Measurements from ENCODE around the gene ZSWIM1. TPM values are rescaled to one million over a fixed set of nuclear protein-coding genes. Genes with fewer than 3 reads are reported as not detected.
A peak's percentile ranks its signal among the peaks of the same experiment; 100 is the strongest.

The ZSWIM1 gene
- total and polyA plus RNA-seq, 7 donors, result 3.6 to 9.4 (median 6.5) TPM

GRCh38 chr20:45851501-45851900, 29.5 kb upstream of the ZSWIM1 start:
- TF ChIP-seq POLR2A (IDR thresholded peaks at IDR 0.05), result no peak
- TF ChIP-seq EP300 (IDR thresholded peaks at IDR 0.05), result no peak
- TF ChIP-seq, protein P1, sequence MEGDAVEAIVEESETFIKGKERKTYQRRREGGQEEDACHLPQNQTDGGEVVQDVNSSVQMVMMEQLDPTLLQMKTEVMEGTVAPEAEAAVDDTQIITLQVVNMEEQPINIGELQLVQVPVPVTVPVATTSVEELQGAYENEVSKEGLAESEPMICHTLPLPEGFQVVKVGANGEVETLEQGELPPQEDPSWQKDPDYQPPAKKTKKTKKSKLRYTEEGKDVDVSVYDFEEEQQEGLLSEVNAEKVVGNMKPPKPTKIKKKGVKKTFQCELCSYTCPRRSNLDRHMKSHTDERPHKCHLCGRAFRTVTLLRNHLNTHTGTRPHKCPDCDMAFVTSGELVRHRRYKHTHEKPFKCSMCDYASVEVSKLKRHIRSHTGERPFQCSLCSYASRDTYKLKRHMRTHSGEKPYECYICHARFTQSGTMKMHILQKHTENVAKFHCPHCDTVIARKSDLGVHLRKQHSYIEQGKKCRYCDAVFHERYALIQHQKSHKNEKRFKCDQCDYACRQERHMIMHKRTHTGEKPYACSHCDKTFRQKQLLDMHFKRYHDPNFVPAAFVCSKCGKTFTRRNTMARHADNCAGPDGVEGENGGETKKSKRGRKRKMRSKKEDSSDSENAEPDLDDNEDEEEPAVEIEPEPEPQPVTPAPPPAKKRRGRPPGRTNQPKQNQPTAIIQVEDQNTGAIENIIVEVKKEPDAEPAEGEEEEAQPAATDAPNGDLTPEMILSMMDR (IDR thresholded peaks at IDR 0.05), result no peak
- no peak for TF ChIP-seq POLR2AphosphoS5 (IDR thresholded peaks at IDR 0.05)
- no peak overlapping the region for H3K27ac ChIP-seq
- intact Hi-C loops (cut with DNase I), result no loop called here
- no peaks in the 10 kb centered on the region for H3K9me3 ChIP-seq
- H3K4me1 ChIP-seq, result peaks cover 0 to 25% (median 19%) of the 10 kb centered on the region in 4 donors
- H3K27me3 ChIP-seq, result no peaks in the 10 kb centered on the region
- peaks cover 3 to 50% (median 9%) of the 10 kb centered on the region in 4 donors for H3K36me3 ChIP-seq
- H3K4me3 ChIP-seq, result no peak overlapping the region
- DNase-seq, result no peak

GRCh38 chr20:45852326-45852725, 28.7 kb upstream of the ZSWIM1 start:
- Histone ChIP-seq H3K9me3 (no peaks in the 10 kb centered on the region), H3K4me1 (peaks cover 0 to 28% (median 21%) of the 10 kb centered on the region in 4 donors), H3K4me3 (no peak overlapping the region), H3K27ac (no peak overlapping the region), H3K36me3 (peaks cover 3 to 41% (median 9%) of the 10 kb centered on the region in 4 donors), H3K27me3 (no peaks in the 10 kb centered on the region)
- no peak for DNase-seq
- intact Hi-C loops (cut with DNase I), result no loop called here
- WGBS, 2 donors, result 96 to 97% methylated on average over 6 of the region's 6 CpGs
- TF ChIP-seq POLR2AphosphoS5 (IDR thresholded peaks at IDR 0.05), result no peak
- no peak for TF ChIP-seq EP300 (IDR thresholded peaks at IDR 0.05)
- no peak for TF ChIP-seq POLR2A (IDR thresholded peaks at IDR 0.05)
- TF ChIP-seq, protein P1 (IDR thresholded peaks at IDR 0.05), result no peak

DNA sequence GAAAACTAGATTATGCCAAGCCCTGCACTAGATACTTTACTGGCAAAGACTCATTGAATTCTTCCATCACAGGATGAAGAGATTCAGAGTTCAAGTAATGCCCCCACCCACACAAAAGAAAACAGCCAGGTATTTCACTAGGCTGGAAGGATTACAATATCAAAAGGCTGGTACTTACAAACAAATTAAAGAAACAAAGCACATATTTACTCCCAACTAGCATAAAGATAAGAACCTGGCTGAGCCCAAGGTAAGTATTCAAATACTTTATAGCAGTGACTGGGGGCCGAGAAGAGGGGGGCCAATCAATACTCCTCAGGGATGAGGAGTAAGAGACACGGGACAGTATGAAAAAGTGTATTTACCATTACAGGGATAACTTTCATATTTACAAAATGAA, 27.5 kb upstream of the ZSWIM1 start:
- no peak for DNase-seq
- Histone ChIP-seq H3K27ac (no peak overlapping the region), H3K4me1 (peaks cover 0 to 38% (median 30%) of the 10 kb centered on the region in 4 donors), H3K27me3 (no peaks in the 10 kb centered on the region), H3K36me3 (peaks cover 0 to 30% (median 3%) of the 10 kb centered on the region in 4 donors), H3K4me3 (no peak overlapping the region), H3K9me3 (no peaks in the 10 kb centered on the region)
- intact Hi-C loops (cut with DNase I), result no loop called here
- TF ChIP-seq EP300 (IDR thresholded peaks at IDR 0.05), result no peak
- TF ChIP-seq, protein P1 (IDR thresholded peaks at IDR 0.05), result no peak
- no peak for TF ChIP-seq POLR2AphosphoS5 (IDR thresholded peaks at IDR 0.05)
- TF ChIP-seq POLR2A (IDR thresholded peaks at IDR 0.05), result no peak
- 71 to 86% methylated on average over 2 of the region's 2 CpGs for WGBS, 2 donors

GRCh38 chr20:45857114-45857881, 23.7 kb upstream of the ZSWIM1 start, which contains the start of the genes ACOT8 and ZSWIM3:
ACOT8 (minus strand) TSS chr20:45857392; CDS start chr20:45857315, 77 bp downstream.
ZSWIM3 (plus strand) TSS chr20:45857614; CDS start chr20:45857826, 212 bp downstream.
- DNase-seq, result peak; percentile 99
- Histone ChIP-seq H3K4me1 (peaks cover 0 to 46% (median 34%) of the 10 kb centered on the region in 4 donors), H3K27ac (peak within 1 kb of the TSS; percentile 83 to 85 (median 84)), H3K4me3 (peak within 1 kb of the TSS; percentile 57 to 91 (median 78)), H3K27me3 (no peaks in the 10 kb centered on the region), H3K36me3 (peaks cover 0 to 12% (median 2%) of the 10 kb centered on the region in 4 donors), H3K9me3 (no peaks in the 10 kb centered on the region)
- intact Hi-C loops (cut with DNase I), result no loop called here
- TF ChIP-seq EP300 (IDR thresholded peaks at IDR 0.05), result no peak
- peak; percentile 38 to 85 (median 84) for TF ChIP-seq POLR2AphosphoS5 (IDR thresholded peaks at IDR 0.05)
- TF ChIP-seq POLR2A (IDR thresholded peaks at IDR 0.05), result peak; percentile 52 to 54
- 0% methylated on average over 36 of the region's 36 CpGs for WGBS, 2 donors

GRCh38 chr20:45857882-45858216, 23.2 kb upstream of the ZSWIM1 start:
- Histone ChIP-seq H3K4me3 (peak overlapping the region; percentile 57 to 91 (median 78)), H3K27me3 (no peaks in the 10 kb centered on the region), H3K4me1 (peaks cover 0 to 46% (median 34%) of the 10 kb centered on the region in 4 donors), H3K27ac (peak overlapping the region; percentile 83 to 85 (median 84)), H3K9me3 (no peaks in the 10 kb centered on the region), H3K36me3 (peaks cover 0 to 10% (median under 1%) of the 10 kb centered on the region in 4 donors)
- DNase-seq, result no peak
- intact Hi-C loops (cut with DNase I), result no loop called here
- no peak for TF ChIP-seq EP300 (IDR thresholded peaks at IDR 0.05)
- TF ChIP-seq, protein P1 (IDR thresholded peaks at IDR 0.05), result no peak
- no peak for TF ChIP-seq POLR2A (IDR thresholded peaks at IDR 0.05)
- TF ChIP-seq POLR2AphosphoS5 (IDR thresholded peaks at IDR 0.05), result no peak
- WGBS, 2 donors, result 10 to 20% methylated on average over 13 of the region's 13 CpGs

All from sigmoid colon (tissue), 7 donors.